GM23338 (cell line): ENCODE results near the gene PROS1. TPM values are rescaled to one million over a fixed set of nuclear protein-coding genes. Genes with fewer than 3 reads are reported as not detected.

ENCODE experiments used
- ATAC-seq: fragments of 200-7000 bp; cut with Tn5 transposase; 3 replicates; pipeline ENCODE4 v1.9.1; 2020
- DNase-seq: peaks from one replicate; pipeline ENCODE4 v3.0.0-alpha.2; 2015; ENCODE audit warnings: low spot score
- H2AFZ ChIP-seq: fragments of 200-600 bp; sonication (generic); 2 replicates; pipeline ENCODE4 v1.8.0; 2016; ENCODE audit warnings: antibody characterized with exemption, mild to moderate bottlenecking, moderate library complexity
- H3F3A ChIP-seq: fragments of 200-600 bp; sonication (generic); replicated peaks from 2 replicates; pipeline ENCODE4 v1.8.0; 2017; ENCODE audit warnings: antibody characterized with exemption, mixed run types, low read depth
- H3K27ac ChIP-seq: fragments of 200-600 bp; sonication (generic); 2 replicates; pipeline ENCODE4 v1.6.1; 2016; ENCODE audit warnings: low read depth
- H3K27me3 ChIP-seq: fragments of 200-600 bp; sonication (generic); 2 replicates; pipeline ENCODE4 v1.8.0; 2016; ENCODE audit warnings: mild to moderate bottlenecking, mixed run types, moderate library complexity; ENCODE audit not compliant: insufficient read depth
- H3K36me3 ChIP-seq: fragments of 200-600 bp; sonication (generic); 2 replicates; pipeline ENCODE4 v1.8.0; 2016; ENCODE audit warnings: mild to moderate bottlenecking; ENCODE audit not compliant: insufficient read depth
- H3K4me1 ChIP-seq: fragments of 200-600 bp; sonication (generic); 2 replicates; pipeline ENCODE4 v1.8.0; 2016; ENCODE audit warnings: mild to moderate bottlenecking, moderate library complexity; ENCODE audit not compliant: insufficient read depth
- H3K4me2 ChIP-seq: fragments of 200-600 bp; sonication (generic); 2 replicates; pipeline ENCODE4 v1.7.1; 2017; ENCODE audit warnings: mixed run types
- H3K4me3 ChIP-seq: fragments of 200-600 bp; sonication (generic); 2 replicates; pipeline ENCODE4 v1.6.1; 2016; ENCODE audit warnings: mixed run types
- H3K79me2 ChIP-seq: fragments of 200-600 bp; sonication (generic); replicated peaks from 2 replicates; pipeline ENCODE4 v1.8.0; 2017; ENCODE audit warnings: mild to moderate bottlenecking; ENCODE audit not compliant: insufficient read depth
- H3K9me2 ChIP-seq: fragments of 200-600 bp; sonication (generic); 2 replicates; pipeline ENCODE4 v1.8.0; 2017; ENCODE audit not compliant: insufficient read depth
- H4K20me1 ChIP-seq: fragments of 200-600 bp; sonication (generic); replicated peaks from 2 replicates; pipeline ENCODE4 v1.8.0; 2017; ENCODE audit warnings: mild to moderate bottlenecking; ENCODE audit not compliant: insufficient read depth
- H3K27ac Mint-ChIP-seq: 2 replicates; pipeline ENCODE4 v1.8.0; 2020; ENCODE audit warnings: inconsistent platforms, mild to moderate bottlenecking, moderate library complexity, mixed read lengths
- H3K27me3 Mint-ChIP-seq: 3 replicates; pipeline ENCODE4 v1.8.0; 2022; ENCODE audit warnings: low read depth, mild to moderate bottlenecking, moderate library complexity, mixed read lengths, inconsistent platforms; ENCODE audit not compliant: insufficient read depth, poor library complexity
- H3K36me3 Mint-ChIP-seq: 3 replicates; pipeline ENCODE4 v1.8.0; 2021; ENCODE audit warnings: low read depth, mild to moderate bottlenecking, inconsistent platforms, moderate library complexity, mixed read lengths
- H3K4me1 Mint-ChIP-seq: 3 replicates; pipeline ENCODE4 v1.8.0; 2020; ENCODE audit warnings: mild to moderate bottlenecking, inconsistent platforms, mixed read lengths
- H3K4me3 Mint-ChIP-seq: 3 replicates; pipeline ENCODE4 v1.8.0; 2021; ENCODE audit warnings: moderate library complexity, mild to moderate bottlenecking, inconsistent platforms, mixed read lengths
- H3K9me3 Mint-ChIP-seq: 3 replicates; pipeline ENCODE4 v1.8.0; 2020; ENCODE audit warnings: moderate library complexity, mild to moderate bottlenecking, inconsistent platforms, mixed read lengths
- JUNB ChIP-seq: IDR thresholded peaks from one replicate; pipeline ENCODE4 v1.6.1; 2016; ENCODE audit warnings: antibody characterized with exemption; ENCODE audit not compliant: unreplicated experiment
- NANOG ChIP-seq: IDR thresholded peaks from 2 replicates; pipeline ENCODE4 v1.6.1; 2016; ENCODE audit warnings: antibody characterized with exemption, borderline replicate concordance
- STAT1 ChIP-seq: IDR thresholded peaks from one replicate; pipeline ENCODE4 v1.6.1; 2016; ENCODE audit warnings: antibody characterized with exemption; ENCODE audit not compliant: unreplicated experiment
- ZNF331 ChIP-seq: fragments of 250-450 bp; sonication (Bioruptor Pico); IDR thresholded peaks from 2 replicates; pipeline ENCODE4 v1.5.0; 2020; ENCODE audit warnings: low read depth, mild to moderate bottlenecking, moderate library complexity
- polyA plus RNA-seq: library from polyadenylated mRNA; unstranded; fragments of >200 nt; fragmentation: Nextera tagmentation; extraction: Ambion mirVana; gene quantifications from 2 replicates; pipeline ENCODE4 v1.2.1, GENCODE V29; 2016
- total RNA-seq: library from RNA; depleted of rRNA; stranded (reverse); fragments of >200 nt; shearing (Covaris generic); gene quantifications from 2 replicates; pipeline ENCODE4 v1.2.3, GENCODE V29; 2014
- TF ChIP-seq, protein P1 (sequence below): fragments of 250-450 bp; sonication (Bioruptor Pico); IDR thresholded peaks from 2 replicates; pipeline ENCODE4 v1.5.0; 2020; ENCODE audit warnings: mild to moderate bottlenecking, moderate library complexity
- TF ChIP-seq, protein P2 (sequence below): IDR thresholded peaks from 2 replicates; pipeline ENCODE4 v1.6.1; 2016; ENCODE audit warnings: antibody characterized with exemption

Gene PROS1
- total and polyA plus RNA-seq, 2 experiments from 2014 or later, result 1.8 to 4.1 TPM

DNA sequence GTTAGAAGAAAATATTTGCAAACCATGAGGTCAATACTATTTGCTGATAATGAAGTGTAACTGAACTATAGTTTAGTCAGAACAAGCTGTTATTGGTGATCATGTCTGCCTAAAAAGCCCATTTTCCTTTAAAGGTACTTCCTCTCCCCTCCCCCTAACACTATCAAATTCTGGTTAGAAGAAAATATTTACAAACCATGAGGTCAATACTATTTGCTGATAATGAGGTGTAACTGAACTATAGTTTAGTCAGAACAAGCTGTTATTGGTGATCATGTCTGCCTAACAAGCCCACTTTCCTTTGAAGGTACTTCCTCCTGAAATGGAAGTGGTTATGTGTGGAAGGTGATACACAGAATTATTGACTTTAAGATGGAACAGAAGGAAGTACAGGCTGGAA is 46.9 kb downstream of the PROS1 start:
- Histone ChIP-seq H4K20me1 (no peaks in the 10 kb centered on the region), H3K4me2 (no peak overlapping the region), H3K27ac (no peak overlapping the region), H3K4me3 (no peak overlapping the region), H3F3A (no peaks in the 10 kb centered on the region), H3K79me2 (no peaks in the 10 kb centered on the region), H3K9me2 (no peaks in the 10 kb centered on the region), H3K27me3 (no peaks in the 10 kb centered on the region), H3K36me3 (no peaks in the 10 kb centered on the region), H2AFZ (no peak overlapping the region), H3K4me1 (peaks cover 6% of the 10 kb centered on the region; the same call in 1 of the 2 replicates)
- no peak for ATAC-seq
- Mint-ChIP-seq H3K27me3 (no peaks in the 10 kb centered on the region), H3K27ac (no peak overlapping the region), H3K4me3 (no peak overlapping the region), H3K36me3 (peaks cover 9% of the 10 kb centered on the region; the same call in 2 of the 3 replicates), H3K9me3 (peaks cover 84% of the 10 kb centered on the region), H3K4me1 (no peaks in the 10 kb centered on the region)
- DNase-seq, result no peak
- TF ChIP-seq ZNF331 (CRISPR knock-in tag) (no peak), NANOG (no peak), STAT1 (no peak), JUNB (no peak)
- TF ChIP-seq, protein P1, sequence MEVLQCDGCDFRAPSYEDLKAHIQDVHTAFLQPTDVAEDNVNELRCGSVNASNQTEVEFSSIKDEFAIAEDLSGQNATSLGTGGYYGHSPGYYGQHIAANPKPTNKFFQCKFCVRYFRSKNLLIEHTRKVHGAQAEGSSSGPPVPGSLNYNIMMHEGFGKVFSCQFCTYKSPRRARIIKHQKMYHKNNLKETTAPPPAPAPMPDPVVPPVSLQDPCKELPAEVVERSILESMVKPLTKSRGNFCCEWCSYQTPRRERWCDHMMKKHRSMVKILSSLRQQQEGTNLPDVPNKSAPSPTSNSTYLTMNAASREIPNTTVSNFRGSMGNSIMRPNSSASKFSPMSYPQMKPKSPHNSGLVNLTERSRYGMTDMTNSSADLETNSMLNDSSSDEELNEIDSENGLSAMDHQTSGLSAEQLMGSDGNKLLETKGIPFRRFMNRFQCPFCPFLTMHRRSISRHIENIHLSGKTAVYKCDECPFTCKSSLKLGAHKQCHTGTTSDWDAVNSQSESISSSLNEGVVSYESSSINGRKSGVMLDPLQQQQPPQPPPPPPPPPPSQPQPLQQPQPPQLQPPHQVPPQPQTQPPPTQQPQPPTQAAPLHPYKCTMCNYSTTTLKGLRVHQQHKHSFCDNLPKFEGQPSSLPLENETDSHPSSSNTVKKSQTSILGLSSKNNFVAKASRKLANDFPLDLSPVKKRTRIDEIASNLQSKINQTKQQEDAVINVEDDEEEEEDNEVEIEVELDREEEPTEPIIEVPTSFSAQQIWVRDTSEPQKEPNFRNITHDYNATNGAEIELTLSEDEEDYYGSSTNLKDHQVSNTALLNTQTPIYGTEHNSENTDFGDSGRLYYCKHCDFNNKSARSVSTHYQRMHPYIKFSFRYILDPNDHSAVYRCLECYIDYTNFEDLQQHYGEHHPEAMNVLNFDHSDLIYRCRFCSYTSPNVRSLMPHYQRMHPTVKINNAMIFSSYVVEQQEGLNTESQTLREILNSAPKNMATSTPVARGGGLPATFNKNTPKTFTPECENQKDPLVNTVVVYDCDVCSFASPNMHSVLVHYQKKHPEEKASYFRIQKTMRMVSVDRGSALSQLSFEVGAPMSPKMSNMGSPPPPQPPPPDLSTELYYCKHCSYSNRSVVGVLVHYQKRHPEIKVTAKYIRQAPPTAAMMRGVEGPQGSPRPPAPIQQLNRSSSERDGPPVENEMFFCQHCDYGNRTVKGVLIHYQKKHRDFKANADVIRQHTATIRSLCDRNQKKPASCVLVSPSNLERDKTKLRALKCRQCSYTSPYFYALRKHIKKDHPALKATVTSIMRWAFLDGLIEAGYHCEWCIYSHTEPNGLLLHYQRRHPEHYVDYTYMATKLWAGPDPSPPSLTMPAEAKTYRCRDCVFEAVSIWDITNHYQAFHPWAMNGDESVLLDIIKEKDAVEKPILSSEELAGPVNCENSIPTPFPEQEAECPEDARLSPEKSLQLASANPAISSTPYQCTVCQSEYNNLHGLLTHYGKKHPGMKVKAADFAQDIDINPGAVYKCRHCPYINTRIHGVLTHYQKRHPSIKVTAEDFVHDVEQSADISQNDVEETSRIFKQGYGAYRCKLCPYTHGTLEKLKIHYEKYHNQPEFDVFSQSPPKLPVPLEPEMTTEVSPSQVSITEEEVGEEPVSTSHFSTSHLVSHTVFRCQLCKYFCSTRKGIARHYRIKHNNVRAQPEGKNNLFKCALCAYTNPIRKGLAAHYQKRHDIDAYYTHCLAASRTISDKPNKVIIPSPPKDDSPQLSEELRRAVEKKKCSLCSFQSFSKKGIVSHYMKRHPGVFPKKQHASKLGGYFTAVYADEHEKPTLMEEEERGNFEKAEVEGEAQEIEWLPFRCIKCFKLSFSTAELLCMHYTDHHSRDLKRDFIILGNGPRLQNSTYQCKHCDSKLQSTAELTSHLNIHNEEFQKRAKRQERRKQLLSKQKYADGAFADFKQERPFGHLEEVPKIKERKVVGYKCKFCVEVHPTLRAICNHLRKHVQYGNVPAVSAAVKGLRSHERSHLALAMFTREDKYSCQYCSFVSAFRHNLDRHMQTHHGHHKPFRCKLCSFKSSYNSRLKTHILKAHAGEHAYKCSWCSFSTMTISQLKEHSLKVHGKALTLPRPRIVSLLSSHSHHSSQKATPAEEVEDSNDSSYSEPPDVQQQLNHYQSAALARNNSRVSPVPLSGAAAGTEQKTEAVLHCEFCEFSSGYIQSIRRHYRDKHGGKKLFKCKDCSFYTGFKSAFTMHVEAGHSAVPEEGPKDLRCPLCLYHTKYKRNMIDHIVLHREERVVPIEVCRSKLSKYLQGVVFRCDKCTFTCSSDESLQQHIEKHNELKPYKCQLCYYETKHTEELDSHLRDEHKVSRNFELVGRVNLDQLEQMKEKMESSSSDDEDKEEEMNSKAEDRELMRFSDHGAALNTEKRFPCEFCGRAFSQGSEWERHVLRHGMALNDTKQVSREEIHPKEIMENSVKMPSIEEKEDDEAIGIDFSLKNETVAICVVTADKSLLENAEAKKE (CRISPR knock-in tag), result no peak
- TF ChIP-seq, protein P2, sequence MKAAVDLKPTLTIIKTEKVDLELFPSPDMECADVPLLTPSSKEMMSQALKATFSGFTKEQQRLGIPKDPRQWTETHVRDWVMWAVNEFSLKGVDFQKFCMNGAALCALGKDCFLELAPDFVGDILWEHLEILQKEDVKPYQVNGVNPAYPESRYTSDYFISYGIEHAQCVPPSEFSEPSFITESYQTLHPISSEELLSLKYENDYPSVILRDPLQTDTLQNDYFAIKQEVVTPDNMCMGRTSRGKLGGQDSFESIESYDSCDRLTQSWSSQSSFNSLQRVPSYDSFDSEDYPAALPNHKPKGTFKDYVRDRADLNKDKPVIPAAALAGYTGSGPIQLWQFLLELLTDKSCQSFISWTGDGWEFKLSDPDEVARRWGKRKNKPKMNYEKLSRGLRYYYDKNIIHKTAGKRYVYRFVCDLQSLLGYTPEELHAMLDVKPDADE, result no peak
